ENCODE data around the gene ATF3. TPM values are rescaled to one million over a fixed set of nuclear protein-coding genes. Genes with fewer than 3 reads are reported as not detected.

Gene ATF3
- polyA plus RNA-seq, 3 donors, result 10.4 to 227 (median 13.3) TPM

DNA sequence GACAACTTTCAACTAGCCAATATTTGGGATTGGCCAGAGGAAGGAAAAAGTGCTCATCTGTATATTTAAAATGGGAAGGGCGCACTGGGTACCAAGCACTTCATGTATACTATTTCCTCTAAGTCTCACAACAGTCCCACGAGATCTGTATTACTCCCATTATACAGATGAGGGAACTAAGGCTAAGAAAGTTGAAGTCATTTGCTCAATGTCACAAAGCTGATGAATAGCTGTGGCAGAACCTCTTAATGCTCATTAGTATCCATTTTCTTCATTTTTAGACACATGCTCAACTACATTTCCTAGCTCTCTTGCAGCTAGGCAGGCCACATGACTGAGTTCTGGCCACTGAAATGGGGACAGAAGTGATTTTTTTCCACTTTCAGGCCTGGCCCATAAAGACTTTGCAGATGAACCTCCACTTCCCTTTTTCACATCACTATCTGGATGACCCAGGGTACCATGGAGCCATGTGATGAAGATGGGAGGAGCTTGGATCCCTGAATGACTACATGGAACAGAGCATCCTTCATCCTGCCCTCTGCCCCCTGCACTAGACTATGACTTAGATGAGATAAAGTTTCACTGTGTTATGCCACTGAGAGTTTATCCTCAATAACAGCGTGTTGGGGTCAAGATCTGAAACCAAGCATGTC lies 31.8 kb downstream of the ATF3 start:
- peaks cover 5 to 9% of the 10 kb centered on the region in 2 donors for H3K9me3 ChIP-seq (replicated peaks in 1 of 2; ENCODE audit: control insufficient read depth in 1 of 2, insufficient read depth in 1 of 2, low read length in 2 of 2)
- H3K4me1 ChIP-seq (ENCODE audit: control insufficient read depth in 1 of 2, insufficient read depth in 2 of 2, low read length in 2 of 2), result peaks cover 34% of the 10 kb centered on the region in 2 donors
- H3K9me3 Mint-ChIP-seq, result peaks cover 4 to 17% (median 8%) of the 10 kb centered on the region in 7 donors
- no peaks in the 10 kb centered on the region for H3K79me2 ChIP-seq (ENCODE audit: insufficient read depth, low read length)
- TF ChIP-seq, protein P1, sequence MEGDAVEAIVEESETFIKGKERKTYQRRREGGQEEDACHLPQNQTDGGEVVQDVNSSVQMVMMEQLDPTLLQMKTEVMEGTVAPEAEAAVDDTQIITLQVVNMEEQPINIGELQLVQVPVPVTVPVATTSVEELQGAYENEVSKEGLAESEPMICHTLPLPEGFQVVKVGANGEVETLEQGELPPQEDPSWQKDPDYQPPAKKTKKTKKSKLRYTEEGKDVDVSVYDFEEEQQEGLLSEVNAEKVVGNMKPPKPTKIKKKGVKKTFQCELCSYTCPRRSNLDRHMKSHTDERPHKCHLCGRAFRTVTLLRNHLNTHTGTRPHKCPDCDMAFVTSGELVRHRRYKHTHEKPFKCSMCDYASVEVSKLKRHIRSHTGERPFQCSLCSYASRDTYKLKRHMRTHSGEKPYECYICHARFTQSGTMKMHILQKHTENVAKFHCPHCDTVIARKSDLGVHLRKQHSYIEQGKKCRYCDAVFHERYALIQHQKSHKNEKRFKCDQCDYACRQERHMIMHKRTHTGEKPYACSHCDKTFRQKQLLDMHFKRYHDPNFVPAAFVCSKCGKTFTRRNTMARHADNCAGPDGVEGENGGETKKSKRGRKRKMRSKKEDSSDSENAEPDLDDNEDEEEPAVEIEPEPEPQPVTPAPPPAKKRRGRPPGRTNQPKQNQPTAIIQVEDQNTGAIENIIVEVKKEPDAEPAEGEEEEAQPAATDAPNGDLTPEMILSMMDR (IDR thresholded peaks at IDR 0.05), result no peak
- no peaks in the 10 kb centered on the region for H3K36me3 ChIP-seq (replicated peaks in 1 of 2; ENCODE audit: control insufficient read depth in 1 of 2, insufficient read depth in 2 of 2, low read length in 2 of 2)
- H3K4me3 ChIP-seq (replicated peaks in 1 of 3; ENCODE audit: low read depth in 2 of 3, low read length in 3 of 3), result no peak overlapping the region
- no peak overlapping the region for H3K9ac ChIP-seq (ENCODE audit: insufficient read depth, low read length, poor library complexity, severe bottlenecking)
- no peaks in the 10 kb centered on the region for H4K20me1 ChIP-seq (ENCODE audit: insufficient read depth, low read length)
- no peak for DNase-seq
- H3K27ac ChIP-seq (ENCODE audit: low read depth in 1 of 2, low read length in 2 of 2), result no peak overlapping the region
- no peak overlapping the region for H3K4me2 ChIP-seq (replicated peaks; ENCODE audit: extremely low read depth, low read length, poor library complexity, severe bottlenecking)
- H3K27me3 Mint-ChIP-seq (ENCODE audit: low read depth in 3 of 3), result peaks cover 0 to 2% (median 1%) of the 10 kb centered on the region in 3 donors
- H3K27ac Mint-ChIP-seq, result no peak overlapping the region
- H3K27me3 ChIP-seq (ENCODE audit: control insufficient read depth in 2 of 2, insufficient read depth in 2 of 2, low read length in 2 of 2), result no peaks in the 10 kb centered on the region
- no CpG with 5 or more reads among the region's 3 CpGs for WGBS (ENCODE audit: insufficient coverage)
- intact Hi-C loops (cut with micrococcal nuclease), result no loop called here
- no peak overlapping the region for H3K4me3 Mint-ChIP-seq
- peaks cover 40% of the 10 kb centered on the region for H3K4me1 Mint-ChIP-seq
- H3K36me3 Mint-ChIP-seq, result peaks cover 0 to 3% of the 10 kb centered on the region in 2 donors
- H2AFZ ChIP-seq (ENCODE audit: insufficient read depth, low read depth, low read length, poor library complexity, severe bottlenecking), result no peak overlapping the region

DNA sequence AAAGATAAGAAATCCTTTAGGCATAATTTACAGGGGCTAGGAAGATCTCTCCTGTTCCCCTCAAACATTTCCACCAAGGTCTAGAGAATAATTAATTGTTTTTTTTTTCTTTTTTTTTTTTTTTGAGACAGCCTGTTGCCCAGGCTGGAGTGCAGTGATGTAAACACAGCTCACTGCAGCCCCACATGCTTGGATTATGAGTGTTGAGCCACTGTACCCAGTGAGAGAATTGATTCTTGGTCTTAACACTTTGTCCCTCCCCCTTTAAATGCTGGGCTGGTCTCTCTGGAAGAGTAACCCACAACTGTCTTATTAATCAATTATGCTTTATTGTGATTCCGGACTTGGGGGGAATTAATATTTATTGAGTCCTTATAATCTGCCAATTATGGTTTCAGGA lies 33.4 kb downstream of the ATF3 start:
- Histone ChIP-seq H3K9me3 (replicated peaks in 1 of 2; ENCODE audit: control insufficient read depth in 1 of 2, insufficient read depth in 1 of 2, low read length in 2 of 2) (peaks cover 5 to 9% of the 10 kb centered on the region in 2 donors), H3K27ac (ENCODE audit: low read depth in 1 of 2, low read length in 2 of 2) (no peak overlapping the region), H2AFZ (ENCODE audit: insufficient read depth, low read depth, low read length, poor library complexity, severe bottlenecking) (no peak overlapping the region), H4K20me1 (ENCODE audit: insufficient read depth, low read length) (no peaks in the 10 kb centered on the region), H3K4me1 (ENCODE audit: control insufficient read depth in 1 of 2, insufficient read depth in 2 of 2, low read length in 2 of 2) (peaks cover 18 to 23% of the 10 kb centered on the region in 2 donors), H3K9ac (ENCODE audit: insufficient read depth, low read length, poor library complexity, severe bottlenecking) (no peak overlapping the region), H3K79me2 (ENCODE audit: insufficient read depth, low read length) (no peaks in the 10 kb centered on the region), H3K4me2 (replicated peaks; ENCODE audit: extremely low read depth, low read length, poor library complexity, severe bottlenecking) (no peak overlapping the region), H3K4me3 (replicated peaks in 1 of 3; ENCODE audit: low read depth in 2 of 3, low read length in 3 of 3) (no peak overlapping the region), H3K36me3 (replicated peaks in 1 of 2; ENCODE audit: control insufficient read depth in 1 of 2, insufficient read depth in 2 of 2, low read length in 2 of 2) (no peaks in the 10 kb centered on the region), H3K27me3 (ENCODE audit: control insufficient read depth in 2 of 2, insufficient read depth in 2 of 2, low read length in 2 of 2) (no peaks in the 10 kb centered on the region)
- peaks cover 36% of the 10 kb centered on the region for H3K4me1 Mint-ChIP-seq
- H3K36me3 Mint-ChIP-seq, result peaks cover 0 to 3% of the 10 kb centered on the region in 2 donors
- TF ChIP-seq, protein P1 (IDR thresholded peaks at IDR 0.05), result no peak
- DNase-seq, result no peak
- H3K4me3 Mint-ChIP-seq, result no peak overlapping the region
- H3K9me3 Mint-ChIP-seq, result peaks cover 4 to 17% (median 8%) of the 10 kb centered on the region in 7 donors
- H3K27ac Mint-ChIP-seq, result no peak overlapping the region
- H3K27me3 Mint-ChIP-seq (ENCODE audit: low read depth in 3 of 3), result peaks cover 0 to 4% (median 1%) of the 10 kb centered on the region in 3 donors
- intact Hi-C loops (cut with micrococcal nuclease), result no loop called here
- WGBS (ENCODE audit: insufficient coverage), result no CpG with 5 or more reads among the region's 1 CpG
